Measurements from ENCODE around the gene IFNAR1. TPM values are rescaled to one million over a fixed set of nuclear protein-coding genes. Genes with fewer than 3 reads are reported as not detected.

The IFNAR1 gene
- total RNA-seq, 4 donors from 2014 or later = 12.4 to 19.3 (median 15.5) TPM

- Histone ChIP-seq H3K9me3 (peaks cover 0 to 7% (median 0%) of the 10 kb centered on the region in 3 donors), H3K27me3 (no peaks in the 10 kb centered on the region), H3K4me3 (no peak overlapping the region), H3K4me1 (peaks cover 0 to 32% (median 20%) of the 10 kb centered on the region in 3 donors), H3K36me3 (peaks cover 0 to 30% (median 0%) of the 10 kb centered on the region in 3 donors), H3K27ac (no peak overlapping the region)
- DNase-seq = no peak
- TF ChIP-seq CTCF (IDR thresholded peaks at IDR 0.05) (no peak), POLR2A (IDR thresholded peaks at IDR 0.05) (no peak)
- WGBS, 2 donors = 67 to 98% methylated on average over 1 to 3 of the region's 3 CpGs
- intact Hi-C loops (cut with DNase I) = no loop called here
Measured at GRCh38 chr21:33330726-33331125, 6.0 kb downstream of the IFNAR1 start.

- intact Hi-C loops (cut with DNase I) = no loop called here
- Histone ChIP-seq H3K27me3 (no peaks in the 10 kb centered on the region), H3K36me3 (peaks cover 0 to 39% (median 0%) of the 10 kb centered on the region in 3 donors), H3K4me1 (peaks cover 0 to 18% (median 6%) of the 10 kb centered on the region in 3 donors), H3K4me3 (no peak overlapping the region), H3K9me3 (peaks cover 0 to 7% (median 0%) of the 10 kb centered on the region in 3 donors), H3K27ac (no peak overlapping the region)
- DNase-seq = no peak
- WGBS, 2 donors = 88 to 92% methylated on average over 1 of the region's 1 CpG
- TF ChIP-seq POLR2A (IDR thresholded peaks at IDR 0.05) = no peak
- no peak for TF ChIP-seq CTCF (IDR thresholded peaks at IDR 0.05)
Measured at GRCh38 chr21:33332143-33332542, 7.4 kb downstream of the IFNAR1 start.

- Histone ChIP-seq H3K4me3 (no peak overlapping the region), H3K27ac (no peak overlapping the region), H3K27me3 (no peaks in the 10 kb centered on the region), H3K9me3 (peaks cover 0 to 7% (median 0%) of the 10 kb centered on the region in 3 donors), H3K4me1 (peaks cover 0 to 4% (median 0%) of the 10 kb centered on the region in 3 donors), H3K36me3 (peaks cover 0 to 56% (median 0%) of the 10 kb centered on the region in 3 donors)
- intact Hi-C loops (cut with DNase I) = no loop called here
- no peak for DNase-seq
- TF ChIP-seq CTCF (IDR thresholded peaks at IDR 0.05) (no peak), POLR2A (IDR thresholded peaks at IDR 0.05) (no peak)
- WGBS, 2 donors = 71 to 84% methylated on average over 4 of the region's 4 CpGs
Measured at GRCh38 chr21:33334191-33334590, 9.4 kb downstream of the IFNAR1 start.

GRCh38 chr21:33334824-33335223 is 10.1 kb downstream of the IFNAR1 start:
- Histone ChIP-seq H3K4me1 (peaks cover 0 to 3% (median 0%) of the 10 kb centered on the region in 3 donors), H3K27me3 (no peaks in the 10 kb centered on the region), H3K4me3 (no peak overlapping the region), H3K36me3 (peaks cover 0 to 56% (median 0%) of the 10 kb centered on the region in 3 donors), H3K27ac (no peak overlapping the region), H3K9me3 (peaks cover 0 to 7% (median 0%) of the 10 kb centered on the region in 3 donors)
- TF ChIP-seq POLR2A (IDR thresholded peaks at IDR 0.05) (no peak), CTCF (IDR thresholded peaks at IDR 0.05) (no peak)
- intact Hi-C loops (cut with DNase I) = no loop called here
- no peak for DNase-seq
- 70 to 89% methylated on average over 2 of the region's 2 CpGs for WGBS, 2 donors

- Histone ChIP-seq H3K27ac (no peak overlapping the region), H3K4me1 (peaks cover 0 to 8% (median 0%) of the 10 kb centered on the region in 3 donors), H3K4me3 (no peak overlapping the region), H3K27me3 (no peaks in the 10 kb centered on the region), H3K36me3 (peaks cover 0 to 73% (median 3%) of the 10 kb centered on the region in 3 donors), H3K9me3 (no peaks in the 10 kb centered on the region)
- no peak for DNase-seq
- WGBS, 2 donors = 85 to 88% methylated on average over 1 of the region's 1 CpG
- intact Hi-C loops (cut with DNase I) = no loop called here
- no peak for TF ChIP-seq CTCF (IDR thresholded peaks at IDR 0.05)
- TF ChIP-seq POLR2A (IDR thresholded peaks at IDR 0.05) = no peak
Measured at GRCh38 chr21:33339135-33339534, 14.4 kb downstream of the IFNAR1 start.
